Measurements from ENCODE around the gene EML2. TPM values are rescaled to one million over a fixed set of nuclear protein-coding genes. Genes with fewer than 3 reads are reported as not detected.

Gene EML2
- total RNA-seq, 4 donors from 2014 or later, result 17.5 to 60.2 (median 46.9) TPM

GRCh38 chr19:45592366-45592765 is 46.8 kb downstream of the EML2 start:
- Histone ChIP-seq H3K27ac (no peak overlapping the region), H3K36me3 (no peaks in the 10 kb centered on the region), H3K4me1 (no peaks in the 10 kb centered on the region), H3K9me3 (no peaks in the 10 kb centered on the region), H3K27me3 (peaks cover 0 to under 1% of the 10 kb centered on the region in 2 donors), H3K4me3 (no peak overlapping the region)
- no peak for DNase-seq
- no peak for TF ChIP-seq POLR2A (IDR thresholded peaks at IDR 0.05)
- TF ChIP-seq CTCF (IDR thresholded peaks at IDR 0.05), result no peak

GRCh38 chr19:45591638-45592005 is 47.6 kb downstream of the EML2 start:
- no peaks in the 10 kb centered on the region for H3K27me3 ChIP-seq
- no peak for TF ChIP-seq CTCF (IDR thresholded peaks at IDR 0.05)
- no peak for TF ChIP-seq POLR2A (IDR thresholded peaks at IDR 0.05)
- no peaks in the 10 kb centered on the region for H3K4me1 ChIP-seq
- H3K4me3 ChIP-seq, result no peak overlapping the region
- no peaks in the 10 kb centered on the region for H3K9me3 ChIP-seq
- H3K36me3 ChIP-seq, result no peaks in the 10 kb centered on the region
- H3K27ac ChIP-seq, result no peak overlapping the region
- DNase-seq, result no peak

DNA sequence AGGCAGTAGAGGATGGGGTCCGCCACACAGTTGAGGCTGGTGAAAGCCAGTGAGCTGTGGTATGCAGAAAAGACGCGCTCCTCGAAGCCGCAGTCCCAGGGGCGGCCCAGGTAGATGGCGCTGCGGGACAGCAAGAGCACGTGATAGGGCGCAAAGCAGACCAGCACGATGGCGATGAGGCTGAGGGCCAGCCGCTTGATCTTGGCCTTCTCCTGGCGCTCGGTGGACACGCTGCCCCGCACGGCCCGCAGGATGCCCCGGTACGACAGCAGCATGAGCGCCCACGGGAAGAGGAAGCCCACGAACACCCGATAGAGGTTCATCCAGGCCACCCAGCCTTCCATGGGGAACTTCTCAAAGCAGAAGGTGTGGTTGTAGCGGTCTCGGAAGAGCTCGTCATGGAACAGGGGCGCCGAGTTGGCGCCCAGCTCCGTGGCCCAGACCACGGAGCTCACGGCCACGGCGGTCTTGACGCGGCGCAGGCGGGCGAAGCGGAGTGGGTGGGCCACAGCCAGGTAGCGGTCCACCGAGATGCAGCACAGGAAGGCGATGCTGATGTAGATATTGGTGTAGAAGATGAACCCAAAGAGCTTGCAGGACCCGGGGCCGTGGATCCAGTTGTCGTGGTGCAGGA is 48.1 kb downstream of the EML2 start:
- Histone ChIP-seq H3K4me1 (no peaks in the 10 kb centered on the region), H3K27ac (no peak overlapping the region), H3K9me3 (no peaks in the 10 kb centered on the region), H3K4me3 (no peak overlapping the region), H3K36me3 (no peaks in the 10 kb centered on the region), H3K27me3 (no peaks in the 10 kb centered on the region)
- DNase-seq, result peak in 2 of 3 donors; percentile 77 to 78
- no peak for TF ChIP-seq POLR2A (IDR thresholded peaks at IDR 0.05)
- peak in 4 of 6 experiments; percentile 37 to 69 (median 60) for TF ChIP-seq CTCF (IDR thresholded peaks at IDR 0.05)

- TF ChIP-seq POLR2A (IDR thresholded peaks at IDR 0.05) (no peak), CTCF (IDR thresholded peaks at IDR 0.05) (no peak)
- H3K9me3 ChIP-seq, result no peaks in the 10 kb centered on the region
- H3K36me3 ChIP-seq, result no peaks in the 10 kb centered on the region
- no peaks in the 10 kb centered on the region for H3K27me3 ChIP-seq
- H3K4me3 ChIP-seq, result no peak overlapping the region
- H3K27ac ChIP-seq, result no peak overlapping the region
- DNase-seq, result no peak
- H3K4me1 ChIP-seq, result peaks cover 0 to under 1% (median 0%) of the 10 kb centered on the region in 4 donors
These were observed 48.7 kb downstream of the EML2 start for GRCh38 chr19:45590300-45591003.

- no peak for TF ChIP-seq CTCF (IDR thresholded peaks at IDR 0.05)
- TF ChIP-seq POLR2A (IDR thresholded peaks at IDR 0.05), result no peak
- peaks cover 0 to 5% (median 0%) of the 10 kb centered on the region in 4 donors for H3K4me1 ChIP-seq
- no peak overlapping the region for H3K27ac ChIP-seq
- H3K4me3 ChIP-seq, result no peak overlapping the region
- no peak for DNase-seq
- no peaks in the 10 kb centered on the region for H3K9me3 ChIP-seq
- H3K27me3 ChIP-seq, result no peaks in the 10 kb centered on the region
- no peaks in the 10 kb centered on the region for H3K36me3 ChIP-seq
These were observed 49.4 kb downstream of the EML2 start for GRCh38 chr19:45589768-45590167.
